NCI-H510A (cell line): Measurements from ENCODE around the gene VANGL2.

ENCODE experiments used
- DNase-seq: peaks from one replicate; lab custom pipeline; 2025; lab: John Stamatoyannopoulos, UW

The VANGL2 gene

DNA sequence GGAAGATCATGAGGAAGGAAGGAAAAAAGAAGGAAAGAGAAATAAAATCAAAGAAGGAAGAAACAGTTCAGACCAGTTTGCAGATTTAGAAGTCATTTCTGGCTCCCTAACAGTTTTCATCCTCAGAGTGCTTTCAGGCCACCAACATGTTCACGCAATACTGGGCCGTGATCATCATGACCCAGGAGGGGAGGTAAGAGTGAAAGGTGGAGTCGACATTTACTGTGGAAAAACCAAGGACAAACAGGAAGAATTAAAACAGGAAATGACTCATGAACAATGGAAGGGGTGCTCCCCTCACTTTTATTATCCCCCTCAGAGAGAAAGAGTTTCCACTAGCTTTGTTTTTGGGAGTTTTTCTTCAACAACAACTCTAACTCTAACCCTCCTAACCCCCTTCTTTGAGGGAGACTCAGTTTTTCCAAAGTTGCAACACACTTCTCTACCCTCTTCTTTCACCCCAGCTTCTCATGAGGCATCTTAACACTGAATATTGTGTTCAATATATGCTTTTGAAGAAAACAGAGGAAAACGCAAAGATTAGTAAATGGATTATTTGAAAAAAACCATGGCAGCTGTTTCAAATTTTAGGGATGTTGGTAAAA, 60.4 kb downstream of the VANGL2 start:
- no peak for DNase-seq

DNA sequence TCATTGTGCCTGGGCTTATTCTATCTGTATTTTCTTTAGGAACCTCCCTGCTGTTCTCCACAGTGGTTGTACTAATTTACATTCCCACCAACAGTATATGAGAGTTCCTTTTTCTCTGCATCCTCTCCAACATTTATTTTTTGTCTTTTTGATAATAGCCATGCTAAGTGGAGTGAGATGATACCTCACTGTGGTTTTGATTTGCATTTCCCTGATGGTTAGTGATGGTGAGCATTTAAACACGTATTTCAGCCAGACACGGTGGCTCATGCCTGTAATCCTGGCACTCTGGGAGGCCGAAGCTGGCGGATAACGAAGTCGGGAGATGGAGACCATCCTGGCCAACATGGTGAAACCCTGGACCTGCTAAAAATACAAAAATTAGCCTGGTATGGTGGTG, 64.8 kb downstream of the VANGL2 start:
- no peak for DNase-seq

DNA sequence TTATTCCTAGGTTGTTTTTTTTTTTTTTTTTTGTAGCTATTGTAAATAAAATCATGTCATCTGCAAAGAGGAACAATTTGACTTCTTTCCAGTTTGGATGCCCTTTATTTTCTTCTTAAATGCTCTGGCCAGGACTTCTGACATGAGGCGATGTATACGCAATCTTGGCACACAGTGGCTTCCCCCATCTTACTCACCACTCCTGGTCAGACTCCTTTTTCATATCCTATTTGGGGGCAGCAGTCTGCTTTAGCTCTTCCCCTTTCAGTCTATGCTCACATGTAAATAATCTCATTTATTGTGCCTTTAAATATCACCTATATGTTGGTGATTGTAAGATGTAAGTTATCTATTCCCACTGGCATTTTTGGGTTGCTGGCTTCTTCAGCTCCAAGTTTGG, 66.6 kb downstream of the VANGL2 start:
- DNase-seq = no peak

DNA sequence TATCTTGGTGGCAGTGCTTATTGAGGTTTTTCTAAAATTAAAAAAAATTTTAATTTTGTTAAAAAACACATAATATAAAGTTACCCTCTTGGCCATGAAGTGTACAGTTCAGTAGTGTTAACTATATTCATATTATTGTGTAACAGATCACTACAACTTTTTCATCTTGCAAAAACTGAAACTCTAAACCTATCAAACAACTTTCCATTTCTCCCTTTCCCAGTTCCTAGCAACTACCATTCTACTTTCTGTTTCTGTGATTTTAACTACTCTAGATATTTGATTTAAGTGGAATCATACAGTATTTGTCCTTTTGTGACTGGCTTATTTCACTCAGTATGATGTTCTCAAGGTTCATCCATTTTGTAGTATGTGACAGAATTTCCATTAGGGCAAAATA, 67.2 kb downstream of the VANGL2 start:
- no peak for DNase-seq

DNA sequence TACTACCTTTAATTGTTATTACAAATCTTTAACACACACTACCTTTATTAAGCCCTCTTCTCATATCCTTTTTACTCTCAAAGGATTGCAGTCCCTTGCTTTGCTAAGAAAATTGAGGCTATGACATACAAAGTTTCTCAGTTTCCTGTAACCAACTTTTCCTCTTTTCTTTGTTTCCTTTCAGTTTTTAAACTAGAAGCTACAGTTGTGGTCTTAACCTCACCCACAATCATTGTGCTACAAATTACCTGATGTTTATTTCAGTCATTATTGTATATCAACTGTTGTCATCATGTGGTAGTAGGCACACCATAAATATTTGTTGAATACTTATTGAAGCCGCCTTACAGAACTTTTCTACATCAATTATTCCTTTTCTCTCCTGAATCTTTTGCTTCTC, 70.9 kb downstream of the VANGL2 start:
- DNase-seq = no peak

DNA sequence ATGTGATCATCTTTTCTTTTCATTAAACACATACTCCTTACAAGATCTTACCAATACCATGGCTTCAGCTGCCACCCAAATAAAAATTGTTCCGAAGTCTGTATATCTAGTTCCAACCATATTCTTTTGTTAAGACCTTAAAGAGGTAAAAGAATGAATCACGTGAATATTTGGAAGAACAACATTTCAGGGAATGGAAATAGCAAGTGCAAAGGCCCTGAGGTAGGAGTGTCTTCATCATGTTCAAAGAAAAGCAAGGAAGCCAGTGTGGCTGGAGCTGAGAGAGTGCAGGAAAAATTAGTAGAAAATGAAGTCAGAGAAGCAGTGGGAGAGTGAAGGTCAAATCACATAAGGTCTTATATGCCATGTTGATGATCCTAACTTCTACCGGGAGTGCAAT, 71.7 kb downstream of the VANGL2 start:
- DNase-seq = no peak

DNA sequence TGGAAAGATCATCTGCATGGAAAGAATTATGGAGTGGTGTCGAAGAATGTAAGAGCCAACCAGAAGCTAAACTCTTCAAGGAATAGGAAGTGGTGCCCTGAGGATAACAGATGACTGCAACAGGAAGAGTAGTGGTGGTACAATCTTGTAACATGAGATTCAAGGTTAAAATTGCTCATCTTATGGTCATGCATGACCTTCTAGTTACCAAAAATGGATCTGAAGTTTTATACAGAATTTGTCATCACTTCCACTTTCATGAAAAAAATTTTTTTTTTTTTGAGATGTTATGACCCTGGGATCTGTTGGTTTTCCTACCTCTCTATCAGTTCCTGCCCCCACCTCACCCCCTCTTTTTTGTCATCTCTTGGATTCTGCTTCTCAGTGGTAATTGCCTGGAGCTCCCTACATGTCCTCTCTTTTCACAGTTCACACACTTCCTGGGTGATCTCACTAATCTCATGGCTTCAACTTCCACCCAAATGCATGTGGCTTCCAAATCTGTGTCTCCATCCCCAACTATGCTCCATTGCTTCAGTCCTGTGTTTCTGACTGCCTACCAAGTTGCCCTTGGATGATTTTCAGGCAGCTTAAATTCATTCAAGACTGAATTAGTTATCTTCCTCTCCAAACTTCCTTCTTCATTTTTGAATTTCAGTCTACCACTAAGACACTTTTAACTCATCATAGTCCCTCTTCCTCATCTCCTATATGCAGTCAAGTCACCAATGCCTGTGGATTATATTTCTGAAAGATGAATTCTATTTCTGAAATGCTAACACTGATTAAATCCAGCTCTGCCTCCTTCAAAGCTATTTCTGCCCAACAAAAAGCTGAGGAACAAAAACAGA, 74.3 kb downstream of the VANGL2 start:
- DNase-seq = no peak
